Lower leg skin (tissue), 4 donors: ENCODE results near the gene FNIP1. TPM values are rescaled to one million over a fixed set of nuclear protein-coding genes. Genes with fewer than 3 reads are reported as not detected.

ENCODE experiments used
- DNase-seq, 2 donors: peaks; one replicate each; pipeline ENCODE4 v3.0.0-alpha.2; 2019; ENCODE audit warnings: low spot score in 2 of 2
- H3K4me3 ChIP-seq: fragments of 200-600 bp; sonication (generic); 2 replicates; pipeline ENCODE4 v1.5.1; 2017; ENCODE audit warnings: mild to moderate bottlenecking, low read depth; ENCODE audit not compliant: poor library complexity, severe bottlenecking
- POLR2A ChIP-seq, 2 donors: fragments of 450-650 bp; IDR thresholded peaks; one replicate each; pipeline ENCODE4 v1.6.1; 2016 to 2017; ENCODE audit warnings: antibody characterized with exemption in 2 of 2, mild to moderate bottlenecking in 1 of 2, moderate library complexity in 1 of 2
- WGBS, 2 donors: methylation state at CpG; one replicate each; pipeline ENCODE4 v1.1.5; 2018; 5-methylcytosine and 5-hydroxymethylcytosine counted together
- intact Hi-C: fragments of 100-400 bp; cut with DNase I; formaldehyde crosslinking; loops from one replicate; pipeline ENCODE4 v1.15.0; 2023; ENCODE audit warnings: low total_unique reads
- total RNA-seq, 4 donors: library from RNA; depleted of rRNA; stranded (reverse); fragments of >200 nt; gene quantifications; one replicate each; pipeline ENCODE4 v1.1.0, GENCODE V29; 2016
- TF ChIP-seq, protein P1 (sequence below), 3 donors: fragments of 450-650 bp; IDR thresholded peaks; one replicate each; pipeline ENCODE4 v1.5.1; 2016; ENCODE audit warnings: antibody characterized with exemption in 3 of 3, mild to moderate bottlenecking in 3 of 3, moderate library complexity in 2 of 3

Gene FNIP1
- total RNA-seq, 4 donors from 2014 or later: 31.3 to 48.1 (median 36.2) TPM

DNA sequence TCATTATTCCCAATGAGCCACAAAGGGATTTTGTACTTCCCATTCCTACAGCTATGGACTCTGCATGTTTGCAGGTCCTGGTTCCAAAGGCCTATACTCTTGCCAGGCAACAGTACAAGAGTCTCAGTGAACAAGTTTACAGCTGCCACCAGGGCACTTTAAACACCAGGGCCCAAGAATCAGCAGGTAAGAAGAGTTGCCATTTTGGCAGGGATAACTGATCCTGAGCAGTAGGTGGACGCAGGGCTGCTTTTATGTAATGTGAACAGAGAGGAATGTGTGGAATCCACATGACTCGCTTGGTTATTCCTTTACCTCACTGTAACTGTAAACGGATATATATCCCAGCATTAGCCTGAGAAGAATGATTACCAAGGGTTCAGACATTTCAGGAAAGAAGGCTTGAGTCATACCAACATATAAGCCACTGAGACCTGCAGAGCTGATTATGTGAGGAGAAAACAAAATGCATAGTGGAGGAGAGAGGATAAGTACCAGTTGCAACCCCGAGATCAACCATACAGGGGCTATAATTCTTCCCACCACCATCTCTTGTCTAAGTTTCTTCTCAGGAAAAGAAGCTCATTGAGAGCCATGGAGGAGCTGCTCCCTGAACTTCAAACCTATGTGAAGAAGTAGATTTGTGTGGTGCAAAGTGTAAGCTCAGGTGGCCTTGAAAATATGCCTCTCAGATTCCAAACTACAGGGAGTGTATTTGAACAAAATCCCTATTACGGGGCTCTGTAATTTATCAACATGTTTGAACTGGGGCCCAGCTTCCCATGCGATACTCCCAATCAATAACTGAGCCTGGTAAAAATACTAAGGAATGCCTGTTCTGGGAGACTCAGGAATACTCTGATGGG lies 186.4 kb downstream of the FNIP1 start:
- DNase-seq: no peak
- 79 to 80% methylated on average over 6 of the region's 6 CpGs for WGBS, 2 donors
- intact Hi-C loops: loop anchor here (5.0 kb wide), 1 partner anchor 1318 kb away; no protein-coding TSS in a partner anchor
- H3K4me3 ChIP-seq: no peak overlapping the region
- TF ChIP-seq, protein P1, sequence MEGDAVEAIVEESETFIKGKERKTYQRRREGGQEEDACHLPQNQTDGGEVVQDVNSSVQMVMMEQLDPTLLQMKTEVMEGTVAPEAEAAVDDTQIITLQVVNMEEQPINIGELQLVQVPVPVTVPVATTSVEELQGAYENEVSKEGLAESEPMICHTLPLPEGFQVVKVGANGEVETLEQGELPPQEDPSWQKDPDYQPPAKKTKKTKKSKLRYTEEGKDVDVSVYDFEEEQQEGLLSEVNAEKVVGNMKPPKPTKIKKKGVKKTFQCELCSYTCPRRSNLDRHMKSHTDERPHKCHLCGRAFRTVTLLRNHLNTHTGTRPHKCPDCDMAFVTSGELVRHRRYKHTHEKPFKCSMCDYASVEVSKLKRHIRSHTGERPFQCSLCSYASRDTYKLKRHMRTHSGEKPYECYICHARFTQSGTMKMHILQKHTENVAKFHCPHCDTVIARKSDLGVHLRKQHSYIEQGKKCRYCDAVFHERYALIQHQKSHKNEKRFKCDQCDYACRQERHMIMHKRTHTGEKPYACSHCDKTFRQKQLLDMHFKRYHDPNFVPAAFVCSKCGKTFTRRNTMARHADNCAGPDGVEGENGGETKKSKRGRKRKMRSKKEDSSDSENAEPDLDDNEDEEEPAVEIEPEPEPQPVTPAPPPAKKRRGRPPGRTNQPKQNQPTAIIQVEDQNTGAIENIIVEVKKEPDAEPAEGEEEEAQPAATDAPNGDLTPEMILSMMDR (IDR thresholded peaks at IDR 0.05): no peak
- no peak for TF ChIP-seq POLR2A (IDR thresholded peaks at IDR 0.05)

DNA sequence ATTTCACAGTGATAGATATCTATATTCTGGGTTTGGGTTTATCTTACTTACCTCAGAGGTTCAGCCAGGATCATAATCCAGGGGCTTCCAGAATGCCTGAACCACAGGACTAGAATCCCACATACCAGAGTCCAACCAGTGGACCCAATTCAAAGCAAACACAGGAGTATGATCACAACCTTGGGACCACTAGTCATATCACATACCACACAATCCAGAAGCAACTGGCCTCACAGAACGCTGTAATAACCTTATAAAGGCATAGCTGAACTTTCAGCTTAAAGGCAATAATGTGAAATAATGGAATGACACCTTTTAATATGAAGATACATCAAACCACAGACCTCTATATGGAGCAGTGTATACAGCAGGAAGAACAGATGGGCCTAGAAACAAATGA lies 187.0 kb downstream of the FNIP1 start:
- no peak overlapping the region for H3K4me3 ChIP-seq
- intact Hi-C loops: loop anchor here (5.0 kb wide), 1 partner anchor 1317 kb away; no protein-coding TSS in a partner anchor
- WGBS, 2 donors: 91 to 100% methylated on average over 1 of the region's 1 CpG
- no peak for DNase-seq
- TF ChIP-seq, protein P1 (IDR thresholded peaks at IDR 0.05): no peak
- no peak for TF ChIP-seq POLR2A (IDR thresholded peaks at IDR 0.05)

DNA sequence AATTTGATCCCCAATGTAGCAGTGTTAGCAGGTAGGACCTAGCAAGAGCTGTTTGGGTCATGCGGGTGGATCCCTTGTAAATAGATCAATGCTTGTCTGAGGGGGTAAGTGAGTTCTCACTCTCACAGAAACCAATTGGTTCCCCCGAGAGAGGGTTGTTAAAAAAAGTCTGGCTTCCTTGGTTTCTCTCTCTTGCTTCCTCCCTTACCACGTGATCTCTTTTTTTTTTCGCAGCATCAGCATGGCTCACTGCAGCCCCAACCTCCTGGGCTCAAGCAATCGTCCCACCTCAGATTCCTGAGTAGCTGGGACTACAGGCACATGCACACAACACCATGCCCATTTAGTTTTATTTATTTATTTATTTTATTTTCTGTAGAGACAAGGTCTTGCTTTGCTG lies 188.2 kb downstream of the FNIP1 start:
- DNase-seq: no peak
- intact Hi-C loops: no loop called here
- H3K4me3 ChIP-seq: no peak overlapping the region
- no peak for TF ChIP-seq POLR2A (IDR thresholded peaks at IDR 0.05)
- TF ChIP-seq, protein P1 (IDR thresholded peaks at IDR 0.05): no peak
- 86 to 95% methylated on average over 5 of the region's 5 CpGs for WGBS, 2 donors

DNA sequence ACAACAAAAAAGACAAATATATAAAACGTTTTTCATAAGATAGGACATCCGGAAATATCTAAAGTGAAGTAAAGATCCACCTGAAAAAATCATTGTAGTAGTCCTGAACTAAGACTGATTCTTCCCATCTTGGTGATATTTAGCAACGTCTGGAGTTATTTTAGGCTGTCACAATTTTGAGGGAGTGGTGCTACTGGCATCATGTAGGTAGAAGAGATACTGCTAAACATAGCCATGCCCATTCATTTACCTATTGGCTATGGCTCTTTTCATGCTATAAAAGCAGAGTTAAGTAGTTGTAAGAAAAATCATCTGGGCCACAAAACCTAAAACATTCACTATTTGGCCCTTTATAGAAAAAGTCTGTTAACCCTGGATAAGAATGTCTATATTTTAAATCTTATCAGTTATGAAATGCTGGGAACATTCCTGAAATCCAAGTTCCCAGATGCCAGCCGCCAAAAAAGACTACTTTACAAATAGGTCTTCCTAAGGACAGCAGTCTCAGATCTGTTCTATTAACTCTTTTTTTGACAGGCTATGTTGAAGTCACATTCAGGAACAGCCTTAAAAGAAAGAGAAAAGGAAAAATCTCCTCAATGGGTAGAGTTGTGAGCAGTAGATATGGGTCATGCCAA lies 188.8 kb downstream of the FNIP1 start:
- no peak for TF ChIP-seq POLR2A (IDR thresholded peaks at IDR 0.05)
- TF ChIP-seq, protein P1 (IDR thresholded peaks at IDR 0.05): no peak
- 56% methylated on average over 4 of the region's 4 CpGs for WGBS, 2 donors

DNA sequence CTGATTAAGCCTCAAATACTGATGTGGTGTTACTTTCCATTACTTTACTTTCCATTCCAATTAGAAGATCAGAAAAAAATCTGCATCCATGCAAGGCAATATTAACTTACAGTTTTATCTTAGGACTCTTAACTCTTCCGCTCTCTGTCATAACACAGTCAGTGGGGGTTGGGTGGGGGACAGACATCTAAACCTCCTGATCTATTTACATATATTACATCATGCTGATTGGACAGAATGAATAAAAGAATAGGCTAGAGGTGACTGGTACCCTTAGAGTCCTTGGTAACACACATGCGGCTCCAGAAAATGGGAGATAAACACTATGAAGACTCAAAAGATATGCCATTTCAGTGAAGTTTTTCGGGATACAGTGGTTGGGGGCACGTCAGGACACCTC lies 189.4 kb downstream of the FNIP1 start:
- intact Hi-C loops: no loop called here

More for the DNA sequence above, 188.8 kb downstream of the FNIP1 start:
- no peak for DNase-seq
- no peak overlapping the region for H3K4me3 ChIP-seq
- intact Hi-C loops: no loop called here

More for the DNA sequence above, 189.4 kb downstream of the FNIP1 start:
- no peak for TF ChIP-seq POLR2A (IDR thresholded peaks at IDR 0.05)
- TF ChIP-seq, protein P1 (IDR thresholded peaks at IDR 0.05): no peak
- no peak for DNase-seq
- no peak overlapping the region for H3K4me3 ChIP-seq
- 91 to 93% methylated on average over 4 of the region's 4 CpGs for WGBS, 2 donors
